ENCODE data around the gene CERT1.
"Not testable (repeated sequence)": the region's sequence is repeated elsewhere in the genome, so short reads cannot be mapped to it uniquely, and the experiment has no call there.

CERT1 gene, protein sequence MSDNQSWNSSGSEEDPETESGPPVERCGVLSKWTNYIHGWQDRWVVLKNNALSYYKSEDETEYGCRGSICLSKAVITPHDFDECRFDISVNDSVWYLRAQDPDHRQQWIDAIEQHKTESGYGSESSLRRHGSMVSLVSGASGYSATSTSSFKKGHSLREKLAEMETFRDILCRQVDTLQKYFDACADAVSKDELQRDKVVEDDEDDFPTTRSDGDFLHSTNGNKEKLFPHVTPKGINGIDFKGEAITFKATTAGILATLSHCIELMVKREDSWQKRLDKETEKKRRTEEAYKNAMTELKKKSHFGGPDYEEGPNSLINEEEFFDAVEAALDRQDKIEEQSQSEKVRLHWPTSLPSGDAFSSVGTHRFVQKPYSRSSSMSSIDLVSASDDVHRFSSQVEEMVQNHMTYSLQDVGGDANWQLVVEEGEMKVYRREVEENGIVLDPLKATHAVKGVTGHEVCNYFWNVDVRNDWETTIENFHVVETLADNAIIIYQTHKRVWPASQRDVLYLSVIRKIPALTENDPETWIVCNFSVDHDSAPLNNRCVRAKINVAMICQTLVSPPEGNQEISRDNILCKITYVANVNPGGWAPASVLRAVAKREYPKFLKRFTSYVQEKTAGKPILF

DNA sequence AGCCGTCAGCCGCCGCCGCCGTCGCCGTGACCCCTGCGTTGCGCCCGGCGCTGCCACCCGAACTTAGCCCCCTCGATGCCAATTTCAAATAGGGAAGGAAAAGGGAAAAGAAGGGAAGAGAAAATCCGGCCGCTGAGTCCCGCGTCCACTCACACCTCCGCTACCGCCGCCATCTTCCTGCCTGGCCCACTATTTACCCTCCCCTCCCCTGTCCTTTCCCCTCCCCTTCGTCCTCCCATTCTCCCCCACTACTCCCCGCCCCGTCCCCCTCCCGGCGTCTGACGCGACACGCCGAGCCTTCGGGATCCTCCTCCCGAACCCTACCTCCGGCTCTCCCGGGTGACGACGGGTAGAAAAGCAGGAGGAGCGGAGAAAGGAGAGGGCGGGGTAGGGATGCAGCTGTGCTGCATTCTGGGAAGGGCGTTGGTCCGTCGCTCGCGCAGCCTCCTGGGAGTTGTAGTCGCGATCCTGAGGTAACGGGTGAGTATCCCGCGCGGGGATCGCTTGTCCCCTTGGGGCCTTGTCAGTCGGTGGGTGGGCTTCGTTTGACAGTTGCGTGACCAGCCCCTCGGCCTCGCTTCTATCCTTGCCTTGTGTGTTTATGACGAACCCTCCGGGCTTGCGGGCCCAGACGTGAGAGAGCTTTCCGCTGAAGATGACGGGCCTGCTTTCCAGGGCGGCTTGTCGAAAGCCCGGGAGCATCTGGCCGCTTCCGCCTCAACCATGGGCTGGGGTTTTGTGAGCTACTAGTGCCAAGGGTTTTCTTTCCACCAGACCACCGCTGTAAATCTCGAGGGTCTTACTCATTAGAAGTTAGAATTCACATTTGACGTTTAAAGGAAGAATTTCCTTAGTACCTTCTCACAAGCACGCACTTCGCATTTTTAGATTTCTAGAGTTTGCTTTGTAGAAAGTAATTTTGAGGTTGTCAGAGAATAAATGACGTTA is at the start of gene CERT1, which contains the start of gene POLK:
Gene CERT1 (minus strand): TSS at position 195 of the 948 bp plus-strand sequence. CDS start 422 bp downstream, outside the sequence.
Gene POLK (plus strand): TSS at position 457 of the 948 bp plus-strand sequence.
- H3K4me3 Mint-ChIP-seq = peak within 1 kb of the TSS; percentile 98
- H3K27ac Mint-ChIP-seq = peak within 1 kb of the TSS; percentile 93
- H3K36me3 Mint-ChIP-seq (ENCODE audit: low read depth) = peaks cover 17% of the 10 kb centered on the region
- no peaks in the 10 kb centered on the region for H3K27me3 Mint-ChIP-seq (ENCODE audit: low read depth)
- H3K4me1 Mint-ChIP-seq (ENCODE audit: low read depth) = peaks cover 46% of the 10 kb centered on the region
- DNase-seq (ENCODE audit: low spot score) = peak; percentile 96
- no peaks in the 10 kb centered on the region for H3K9me3 Mint-ChIP-seq

DNA sequence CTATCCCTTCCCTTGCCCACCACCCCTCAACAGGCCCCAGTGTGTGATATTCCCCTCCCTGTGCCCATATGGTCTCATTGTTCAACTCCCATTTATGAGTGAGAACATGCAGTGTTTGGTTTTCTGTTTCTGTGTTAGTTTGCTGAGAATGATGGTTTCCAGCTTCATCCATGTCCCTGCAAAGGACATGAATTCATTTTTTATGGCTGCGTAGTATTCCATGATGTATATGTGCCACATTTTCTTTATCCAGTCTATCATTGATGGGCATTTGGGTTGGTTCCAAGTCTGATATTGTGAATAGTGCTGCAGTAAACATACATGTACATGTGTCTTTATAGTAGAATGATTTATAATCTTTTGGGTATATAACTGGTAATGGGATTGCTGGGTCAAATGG is 49.2 kb upstream of the CERT1 start:
- Mint-ChIP-seq H3K4me1 (ENCODE audit: low read depth) (peaks cover 12% of the 10 kb centered on the region), H3K9me3 (peaks cover 55% of the 10 kb centered on the region), H3K36me3 (ENCODE audit: low read depth) (peaks cover 82% of the 10 kb centered on the region)
- not testable (repeated sequence) for H3K27me3 Mint-ChIP-seq (ENCODE audit: low read depth); H3K27ac Mint-ChIP-seq; DNase-seq (ENCODE audit: low spot score); H3K4me3 Mint-ChIP-seq

DNA sequence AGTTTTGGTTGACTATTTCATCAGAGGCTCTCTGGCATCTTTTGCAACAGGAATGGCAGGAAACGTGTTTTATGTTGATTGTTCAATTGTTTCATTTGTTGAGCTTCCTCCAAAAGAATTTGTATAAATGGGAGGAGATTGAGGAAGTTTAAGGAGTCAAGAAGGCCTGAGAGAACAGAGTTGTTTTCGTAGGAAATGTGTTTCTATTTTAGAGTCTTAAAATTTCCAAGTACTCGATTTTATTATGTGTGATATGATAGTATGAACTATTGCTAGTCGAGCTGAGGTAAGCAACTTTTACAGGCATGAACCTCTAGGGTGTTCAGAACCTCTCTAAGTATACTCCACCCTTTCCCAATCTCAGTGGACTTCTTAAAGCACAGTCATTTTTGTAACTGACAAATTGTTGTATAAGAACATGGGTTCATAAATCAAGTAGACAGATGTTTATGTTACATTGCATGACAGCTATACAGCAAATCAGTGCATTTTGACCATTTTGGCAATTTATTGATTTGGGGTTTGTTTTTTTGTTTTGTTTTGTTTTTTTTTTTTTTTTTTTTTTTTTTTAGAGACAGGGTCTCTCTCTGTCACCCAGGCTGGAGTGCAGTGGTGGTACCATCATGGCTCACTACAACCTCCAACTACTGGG is 47.7 kb upstream of the CERT1 start:
- Mint-ChIP-seq H3K4me3 (no peak overlapping the region), H3K36me3 (ENCODE audit: low read depth) (peaks cover 77% of the 10 kb centered on the region), H3K9me3 (peaks cover 40% of the 10 kb centered on the region), H3K4me1 (ENCODE audit: low read depth) (peaks cover 11% of the 10 kb centered on the region), H3K27ac (no peak overlapping the region), H3K27me3 (ENCODE audit: low read depth) (no peaks in the 10 kb centered on the region)
- no peak for DNase-seq (ENCODE audit: low spot score)

DNA sequence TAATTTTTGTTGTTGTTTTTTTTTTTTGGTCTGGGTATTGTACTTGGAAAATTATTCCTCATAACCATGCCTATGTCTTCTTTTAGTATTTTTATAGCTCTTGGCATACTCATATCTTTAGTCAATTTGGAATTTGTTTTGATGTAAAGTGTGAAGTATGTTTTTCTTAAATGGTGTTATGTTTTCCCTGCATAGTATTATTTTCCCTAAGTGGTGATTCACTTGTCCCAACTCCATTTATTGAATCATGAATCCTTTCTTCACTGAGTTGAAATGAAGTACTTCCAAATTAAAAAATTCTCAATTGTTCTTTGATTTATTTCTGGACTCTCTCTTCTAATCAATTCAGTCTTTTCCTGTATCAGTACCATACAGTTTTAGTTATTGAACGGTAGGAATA is 46.8 kb upstream of the CERT1 start:
- peaks cover 76% of the 10 kb centered on the region for H3K36me3 Mint-ChIP-seq (ENCODE audit: low read depth)

DNA sequence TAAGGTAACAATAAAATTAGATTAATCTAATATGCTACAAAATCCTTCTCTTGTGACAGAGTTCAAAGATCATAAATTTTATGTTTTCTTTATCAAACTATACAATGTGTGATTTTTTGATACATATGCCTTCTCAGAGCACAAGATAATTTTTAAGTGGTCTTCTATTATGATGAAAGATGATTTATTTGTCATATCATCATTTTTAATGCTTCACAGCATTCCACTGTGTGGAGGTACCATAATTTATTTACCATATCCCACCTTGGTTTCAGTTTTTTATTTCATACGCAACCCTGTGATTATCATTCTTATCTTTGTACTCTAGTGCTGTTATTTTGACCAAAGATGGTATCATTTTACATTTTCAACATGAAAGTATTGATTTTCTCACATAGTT is 41.9 kb upstream of the CERT1 start:
- H3K27ac Mint-ChIP-seq = no peak overlapping the region
- H3K9me3 Mint-ChIP-seq = peaks cover 5% of the 10 kb centered on the region
- no peak for DNase-seq (ENCODE audit: low spot score)
- H3K36me3 Mint-ChIP-seq (ENCODE audit: low read depth) = peaks cover 65% of the 10 kb centered on the region
- H3K4me1 Mint-ChIP-seq (ENCODE audit: low read depth) = peaks cover 3% of the 10 kb centered on the region
- H3K27me3 Mint-ChIP-seq (ENCODE audit: low read depth) = no peaks in the 10 kb centered on the region
- no peak overlapping the region for H3K4me3 Mint-ChIP-seq

More for the DNA sequence above, 46.8 kb upstream of the CERT1 start:
- H3K27ac Mint-ChIP-seq = no peak overlapping the region
- H3K27me3 Mint-ChIP-seq (ENCODE audit: low read depth) = no peaks in the 10 kb centered on the region
- peaks cover 31% of the 10 kb centered on the region for H3K9me3 Mint-ChIP-seq
- peaks cover 11% of the 10 kb centered on the region for H3K4me1 Mint-ChIP-seq (ENCODE audit: low read depth)
- DNase-seq (ENCODE audit: low spot score) = no peak
- no peak overlapping the region for H3K4me3 Mint-ChIP-seq

DNA sequence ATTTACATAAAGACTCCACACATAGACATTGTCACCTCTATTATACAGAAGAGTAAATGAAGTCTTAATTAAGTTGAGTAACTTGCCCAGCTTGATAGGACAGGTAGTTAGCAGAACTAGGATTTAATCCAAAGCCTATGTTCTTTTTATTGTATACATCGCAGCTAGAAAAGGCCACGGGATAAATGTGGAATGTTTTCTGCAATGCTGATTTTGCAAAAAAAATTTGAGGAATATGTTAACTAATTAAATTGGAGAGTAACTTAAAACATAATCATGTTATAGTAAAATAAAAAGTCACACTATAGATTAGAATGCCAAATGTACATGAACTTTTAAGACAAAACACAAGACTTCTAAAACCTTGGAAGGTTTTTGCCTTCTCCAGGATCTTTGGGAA is 41.3 kb upstream of the CERT1 start:
- Mint-ChIP-seq H3K27me3 (ENCODE audit: low read depth) (no peaks in the 10 kb centered on the region), H3K36me3 (ENCODE audit: low read depth) (peaks cover 60% of the 10 kb centered on the region), H3K4me1 (ENCODE audit: low read depth) (peaks cover 3% of the 10 kb centered on the region), H3K4me3 (no peak overlapping the region), H3K27ac (no peak overlapping the region), H3K9me3 (peaks cover 5% of the 10 kb centered on the region)
- no peak for DNase-seq (ENCODE audit: low spot score)

DNA sequence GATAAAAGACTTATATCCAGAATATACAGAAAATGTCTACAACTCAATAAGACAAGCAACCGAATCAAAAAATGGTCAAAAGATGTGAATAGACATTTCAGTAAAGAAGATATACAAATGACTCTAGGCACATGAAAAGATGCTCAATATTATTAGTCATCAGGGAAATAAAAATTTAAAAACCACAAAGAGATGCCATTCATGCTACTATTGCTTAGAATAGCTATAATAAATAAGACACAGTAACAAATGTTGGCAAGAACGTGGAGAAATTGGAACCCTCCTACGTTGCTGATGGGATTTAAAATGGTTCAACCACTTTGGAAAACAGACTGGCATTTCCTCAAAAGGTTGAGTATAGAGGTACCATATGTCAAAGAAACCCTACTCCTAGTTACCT is 40.0 kb upstream of the CERT1 start:
- H3K27ac Mint-ChIP-seq = no peak overlapping the region
- H3K9me3 Mint-ChIP-seq = no peaks in the 10 kb centered on the region
- H3K4me3 Mint-ChIP-seq = no peak overlapping the region
- H3K27me3 Mint-ChIP-seq (ENCODE audit: low read depth) = no peaks in the 10 kb centered on the region
- DNase-seq (ENCODE audit: low spot score) = no peak
- H3K4me1 Mint-ChIP-seq (ENCODE audit: low read depth) = no peaks in the 10 kb centered on the region
- peaks cover 50% of the 10 kb centered on the region for H3K36me3 Mint-ChIP-seq (ENCODE audit: low read depth)

DNA sequence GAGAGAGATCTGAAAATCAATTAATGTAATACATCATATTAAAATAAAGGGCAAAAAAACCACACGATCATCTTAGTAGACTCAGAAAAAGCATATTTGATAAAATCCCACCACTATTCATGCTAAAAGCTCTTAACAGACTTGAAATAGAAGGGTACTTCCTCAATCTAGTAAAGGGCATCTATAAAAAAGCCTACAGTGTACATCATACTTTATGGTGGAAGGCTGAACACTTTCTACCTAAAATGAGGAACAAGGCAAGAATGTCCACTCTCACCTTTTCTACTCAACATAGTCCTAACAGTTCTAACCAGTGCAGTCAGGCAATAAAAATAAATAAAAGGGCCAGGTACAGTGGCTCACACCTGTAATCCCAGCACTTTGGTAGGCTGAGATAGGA is 39.2 kb upstream of the CERT1 start:
- DNase-seq (ENCODE audit: low spot score) = no peak
- no peaks in the 10 kb centered on the region for H3K4me1 Mint-ChIP-seq (ENCODE audit: low read depth)
- H3K4me3 Mint-ChIP-seq = no peak overlapping the region
- no peaks in the 10 kb centered on the region for H3K9me3 Mint-ChIP-seq
- peaks cover 44% of the 10 kb centered on the region for H3K36me3 Mint-ChIP-seq (ENCODE audit: low read depth)
- H3K27ac Mint-ChIP-seq = no peak overlapping the region
- H3K27me3 Mint-ChIP-seq (ENCODE audit: low read depth) = no peaks in the 10 kb centered on the region

DNA sequence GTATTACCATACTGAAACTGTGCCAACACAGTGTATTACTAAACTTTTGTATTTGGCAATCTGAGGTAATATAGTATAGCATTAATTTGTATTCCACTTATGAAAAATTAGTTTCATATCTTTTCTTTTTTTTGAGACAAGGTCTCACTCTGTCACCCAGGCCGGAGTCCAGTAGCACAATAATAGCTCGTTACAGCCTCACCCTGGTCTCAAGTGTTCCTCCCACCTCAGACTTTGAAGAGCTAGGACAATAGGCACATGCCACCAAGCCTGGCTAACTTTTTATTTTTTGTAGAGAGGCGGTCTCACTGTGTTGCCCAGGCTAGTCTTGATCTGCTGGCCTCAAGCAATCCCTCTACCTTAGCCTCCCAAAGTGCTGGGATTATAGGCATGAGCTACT is 36.4 kb upstream of the CERT1 start:
- H3K36me3 Mint-ChIP-seq (ENCODE audit: low read depth) = peaks cover 30% of the 10 kb centered on the region
- no peak overlapping the region for H3K4me3 Mint-ChIP-seq
- H3K27me3 Mint-ChIP-seq (ENCODE audit: low read depth) = no peaks in the 10 kb centered on the region
- no peak overlapping the region for H3K27ac Mint-ChIP-seq
- H3K9me3 Mint-ChIP-seq = no peaks in the 10 kb centered on the region
- peaks cover 1% of the 10 kb centered on the region for H3K4me1 Mint-ChIP-seq (ENCODE audit: low read depth)
- no peak for DNase-seq (ENCODE audit: low spot score)

DNA sequence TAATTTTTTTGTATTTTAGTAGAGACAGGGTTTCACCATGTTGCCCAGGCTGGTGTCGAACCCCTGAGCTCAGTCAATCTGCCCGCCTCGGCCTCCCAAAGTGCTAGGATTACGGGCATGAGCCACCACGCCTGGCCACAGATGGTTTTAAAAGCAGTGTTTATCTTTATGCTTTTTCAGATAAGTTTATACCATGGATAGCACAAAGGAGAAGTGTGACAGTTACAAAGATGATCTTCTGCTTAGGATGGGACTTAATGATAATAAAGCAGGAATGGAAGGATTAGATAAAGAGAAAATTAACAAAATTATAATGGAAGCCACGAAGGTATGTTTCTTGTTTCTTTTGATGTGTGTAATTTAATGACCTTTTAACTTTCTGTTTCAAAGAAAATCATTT is 35.4 kb upstream of the CERT1 start:
- Mint-ChIP-seq H3K27ac (no peak overlapping the region), H3K36me3 (ENCODE audit: low read depth) (peaks cover 24% of the 10 kb centered on the region), H3K27me3 (ENCODE audit: low read depth) (no peaks in the 10 kb centered on the region), H3K9me3 (no peaks in the 10 kb centered on the region), H3K4me3 (no peak overlapping the region), H3K4me1 (ENCODE audit: low read depth) (peaks cover 1% of the 10 kb centered on the region)
- DNase-seq (ENCODE audit: low spot score) = no peak

DNA sequence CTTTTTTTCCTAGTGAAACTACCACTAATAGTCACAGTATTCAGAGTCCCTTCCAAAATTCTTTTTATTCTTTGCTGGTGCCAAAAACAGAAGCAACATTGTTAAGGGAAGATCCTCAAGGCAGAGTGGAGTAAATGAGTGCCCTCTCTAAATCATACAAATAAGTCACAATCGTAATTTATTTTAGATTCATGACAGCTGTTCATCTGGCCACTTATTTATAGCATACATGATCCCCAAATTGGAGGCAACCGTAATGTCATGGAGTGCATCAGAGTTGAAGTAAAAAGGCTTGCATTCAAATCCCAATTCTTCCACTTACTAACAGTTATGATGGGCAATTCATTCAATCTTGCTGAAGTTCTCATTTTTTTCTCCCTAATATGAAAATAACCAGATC is 33.7 kb upstream of the CERT1 start:
- Mint-ChIP-seq H3K4me3 (no peak overlapping the region), H3K36me3 (ENCODE audit: low read depth) (peaks cover 13% of the 10 kb centered on the region), H3K27ac (no peak overlapping the region), H3K27me3 (ENCODE audit: low read depth) (no peaks in the 10 kb centered on the region), H3K9me3 (no peaks in the 10 kb centered on the region), H3K4me1 (ENCODE audit: low read depth) (peaks cover 1% of the 10 kb centered on the region)
- no peak for DNase-seq (ENCODE audit: low spot score)

DNA sequence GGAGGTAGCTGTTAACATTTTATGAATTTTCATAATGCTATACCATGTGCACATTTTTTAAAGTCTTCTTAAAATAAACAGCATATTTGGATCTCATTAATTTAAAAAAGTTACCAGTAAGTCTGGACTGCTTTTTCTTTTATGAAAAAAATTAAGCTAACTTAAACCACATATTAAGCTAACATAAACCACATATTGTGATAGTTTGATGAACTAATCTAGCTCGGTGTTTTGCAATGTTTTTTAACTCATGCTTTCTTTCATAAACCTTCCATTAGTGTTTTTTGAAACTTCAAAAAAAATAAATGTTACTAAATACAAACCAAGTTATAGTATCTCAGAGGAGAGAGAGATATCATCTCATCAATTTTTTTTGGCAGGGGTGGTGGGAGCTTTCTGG is 26.8 kb upstream of the CERT1 start:
- Mint-ChIP-seq H3K36me3 (ENCODE audit: low read depth) (peaks cover 33% of the 10 kb centered on the region), H3K27ac (no peak overlapping the region), H3K4me1 (ENCODE audit: low read depth) (peaks cover 4% of the 10 kb centered on the region), H3K9me3 (peaks cover 20% of the 10 kb centered on the region), H3K4me3 (no peak overlapping the region), H3K27me3 (ENCODE audit: low read depth) (no peaks in the 10 kb centered on the region)
- DNase-seq (ENCODE audit: low spot score) = no peak

DNA sequence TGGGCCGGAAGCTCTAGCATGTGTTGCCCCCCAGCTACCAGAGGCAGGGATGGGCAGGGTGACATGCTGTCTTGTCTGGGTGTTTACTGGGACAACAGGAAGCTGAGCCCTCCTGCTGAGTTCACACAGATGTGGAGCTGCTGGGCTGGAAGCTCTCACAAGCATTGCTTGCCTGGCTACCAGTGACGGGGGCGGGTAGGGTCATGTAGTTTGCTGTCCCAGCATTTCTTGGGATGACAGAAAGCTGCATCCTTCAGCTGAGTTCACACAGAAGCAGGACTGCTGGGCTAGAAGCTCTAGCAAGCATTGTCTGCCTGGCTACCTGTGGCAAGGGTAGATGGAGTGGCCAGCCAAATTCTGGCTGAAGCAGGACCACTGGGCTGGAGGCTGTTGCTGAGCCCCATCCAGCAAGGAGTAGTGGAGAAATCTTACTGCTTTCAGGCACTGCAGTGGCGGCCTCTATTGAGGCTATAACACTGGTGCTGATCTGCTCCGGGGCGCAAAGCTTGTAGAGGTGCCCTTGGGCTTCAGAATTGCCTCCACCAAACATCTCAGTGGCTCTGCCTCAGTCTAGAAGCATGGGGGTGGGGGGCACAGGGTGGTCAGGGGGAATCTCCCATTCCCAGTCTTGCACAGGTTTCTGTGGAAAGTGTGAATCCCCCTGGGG is 25.4 kb upstream of the CERT1 start:
- Mint-ChIP-seq H3K9me3 (peaks cover 31% of the 10 kb centered on the region), H3K4me1 (ENCODE audit: low read depth) (peaks cover 4% of the 10 kb centered on the region), H3K27ac (no peak overlapping the region), H3K27me3 (ENCODE audit: low read depth) (no peaks in the 10 kb centered on the region), H3K36me3 (ENCODE audit: low read depth) (peaks cover 44% of the 10 kb centered on the region), H3K4me3 (no peak overlapping the region)
- no peak for DNase-seq (ENCODE audit: low spot score)

Measured in T-helper 2 cell treated with Interferon-gamma antibody and Interleukin-4, amounts not matched to agents 5 μg/mL and 100 μg/mL, for 36 hours (primary cell).